ENCODE data around the gene GRIN2B. TPM values are rescaled to one million over a fixed set of nuclear protein-coding genes. Genes with fewer than 3 reads are reported as not detected.

The GRIN2B gene
- total RNA-seq, 2 donors from 2014 or later = 2.1 to 8.1 TPM

DNA sequence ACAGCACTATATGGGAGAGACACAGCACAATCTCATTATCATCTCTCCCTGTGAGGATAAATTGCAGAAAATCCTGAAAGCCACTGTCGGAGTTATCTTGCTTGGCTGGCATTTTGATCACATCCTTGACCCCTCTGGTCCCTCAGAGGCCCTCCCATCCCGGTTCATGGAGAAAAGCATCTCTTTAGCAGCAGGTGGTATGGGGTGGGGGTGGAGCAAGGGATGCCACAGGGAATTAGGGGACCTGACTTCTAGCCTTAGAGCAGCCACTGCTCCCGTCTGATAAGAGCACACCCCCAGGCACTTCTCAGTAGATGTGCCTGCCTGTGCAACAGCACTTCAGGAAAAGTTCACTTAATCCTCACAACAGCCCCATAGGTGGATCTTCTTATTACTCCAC, 38.6 kb downstream of the GRIN2B start:
- TF ChIP-seq, protein P1, sequence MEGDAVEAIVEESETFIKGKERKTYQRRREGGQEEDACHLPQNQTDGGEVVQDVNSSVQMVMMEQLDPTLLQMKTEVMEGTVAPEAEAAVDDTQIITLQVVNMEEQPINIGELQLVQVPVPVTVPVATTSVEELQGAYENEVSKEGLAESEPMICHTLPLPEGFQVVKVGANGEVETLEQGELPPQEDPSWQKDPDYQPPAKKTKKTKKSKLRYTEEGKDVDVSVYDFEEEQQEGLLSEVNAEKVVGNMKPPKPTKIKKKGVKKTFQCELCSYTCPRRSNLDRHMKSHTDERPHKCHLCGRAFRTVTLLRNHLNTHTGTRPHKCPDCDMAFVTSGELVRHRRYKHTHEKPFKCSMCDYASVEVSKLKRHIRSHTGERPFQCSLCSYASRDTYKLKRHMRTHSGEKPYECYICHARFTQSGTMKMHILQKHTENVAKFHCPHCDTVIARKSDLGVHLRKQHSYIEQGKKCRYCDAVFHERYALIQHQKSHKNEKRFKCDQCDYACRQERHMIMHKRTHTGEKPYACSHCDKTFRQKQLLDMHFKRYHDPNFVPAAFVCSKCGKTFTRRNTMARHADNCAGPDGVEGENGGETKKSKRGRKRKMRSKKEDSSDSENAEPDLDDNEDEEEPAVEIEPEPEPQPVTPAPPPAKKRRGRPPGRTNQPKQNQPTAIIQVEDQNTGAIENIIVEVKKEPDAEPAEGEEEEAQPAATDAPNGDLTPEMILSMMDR (conservative IDR thresholded peaks at IDR 0.05) = no peak
- Histone ChIP-seq H3K4me1 (ENCODE audit: control insufficient read depth, insufficient read depth, low read length) (peaks cover 21% of the 10 kb centered on the region), H3K9me3 (ENCODE audit: control insufficient read depth, low read length) (peaks cover 13% of the 10 kb centered on the region), H3K27me3 (ENCODE audit: control insufficient read depth, insufficient read depth, low read length, poor library complexity, severe bottlenecking) (no peaks in the 10 kb centered on the region), H3K36me3 (ENCODE audit: control insufficient read depth, insufficient read depth, low read length) (no peaks in the 10 kb centered on the region), H3K4me3 (ENCODE audit: low read length) (no peak overlapping the region), H3K9ac (ENCODE audit: extremely low read depth, low read length, poor library complexity, severe bottlenecking) (no peak overlapping the region), H3K27ac (ENCODE audit: low read depth, low read length) (no peak overlapping the region)
- peak; percentile 89 for DNase-seq
- Mint-ChIP-seq H3K36me3 (ENCODE audit: low read depth) (no peaks in the 10 kb centered on the region), H3K9me3 (peaks cover 11% of the 10 kb centered on the region), H3K4me3 (no peak overlapping the region), H3K4me1 (peaks cover 58% of the 10 kb centered on the region), H3K27ac (no peak overlapping the region), H3K27me3 (ENCODE audit: insufficient read depth) (peaks cover 35% of the 10 kb centered on the region)
- WGBS, 2 experiments (ENCODE audit: insufficient coverage in 1 of 2, insufficient read length in 1 of 2) = 3 to 20% methylated on average over 1 to 3 of the region's 3 CpGs

DNA sequence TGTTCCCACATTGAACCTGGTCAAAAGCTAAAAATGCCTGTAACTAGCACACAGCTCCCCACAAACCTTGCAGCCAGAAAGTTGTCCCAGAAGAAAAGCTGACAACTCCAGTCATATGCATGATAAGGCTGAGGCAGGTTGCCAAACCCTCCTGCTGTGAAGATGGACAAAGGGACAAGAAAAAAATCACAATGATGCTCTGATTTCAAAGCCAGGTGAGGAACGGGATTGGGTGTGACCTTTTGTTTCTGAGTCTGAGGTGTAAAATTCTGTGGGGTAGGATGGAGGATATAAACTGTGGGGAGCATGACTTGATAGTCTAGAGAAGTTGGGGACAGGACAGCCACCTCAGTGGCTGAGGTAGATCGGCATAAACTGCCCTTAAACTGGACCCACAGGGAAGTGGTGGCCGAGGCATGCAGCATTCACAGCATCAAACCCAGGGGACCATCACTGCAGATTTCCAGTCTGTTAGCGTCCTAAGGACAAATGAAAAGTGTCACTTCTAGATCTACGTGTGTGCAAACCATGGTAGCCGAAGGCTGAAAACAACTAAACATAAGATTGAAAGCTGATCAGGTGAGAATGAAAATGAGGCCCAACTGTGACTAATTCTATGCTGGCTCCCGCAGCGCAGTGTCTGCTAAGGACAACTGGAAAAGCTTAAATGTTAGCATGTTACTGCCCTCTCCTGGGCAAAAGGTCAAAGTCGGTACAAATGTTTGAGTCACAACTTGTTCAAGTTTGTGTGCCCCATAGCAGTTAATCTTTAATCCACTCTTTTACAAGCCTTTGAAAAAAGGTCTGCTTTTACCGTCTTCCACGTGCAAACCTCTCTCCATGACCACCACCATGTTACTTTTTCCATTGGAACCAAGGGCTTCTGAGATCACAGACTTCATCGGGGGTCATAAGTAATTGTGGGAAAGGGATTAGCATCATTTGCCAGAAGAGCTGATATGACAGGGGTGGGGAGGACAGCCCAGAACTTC, 39.8 kb downstream of the GRIN2B start:
- H3K36me3 Mint-ChIP-seq (ENCODE audit: low read depth) = peaks cover 1% of the 10 kb centered on the region
- peaks cover 50% of the 10 kb centered on the region for H3K4me1 Mint-ChIP-seq
- peak; percentile 95 for DNase-seq
- TF ChIP-seq, protein P1 (conservative IDR thresholded peaks at IDR 0.05) = peak; percentile 98
- Histone ChIP-seq H3K9ac (ENCODE audit: extremely low read depth, low read length, poor library complexity, severe bottlenecking) (no peak overlapping the region), H3K36me3 (ENCODE audit: control insufficient read depth, insufficient read depth, low read length) (no peaks in the 10 kb centered on the region), H3K4me1 (ENCODE audit: control insufficient read depth, insufficient read depth, low read length) (peaks cover 21% of the 10 kb centered on the region), H3K9me3 (ENCODE audit: control insufficient read depth, low read length) (peaks cover 17% of the 10 kb centered on the region), H3K27me3 (ENCODE audit: control insufficient read depth, insufficient read depth, low read length, poor library complexity, severe bottlenecking) (no peaks in the 10 kb centered on the region), H3K27ac (ENCODE audit: low read depth, low read length) (no peak overlapping the region), H3K4me3 (ENCODE audit: low read length) (peak overlapping the region; percentile 2)
- WGBS, 2 experiments (ENCODE audit: insufficient coverage in 1 of 2, insufficient read length in 1 of 2) = 7 to 11% methylated on average over 7 to 12 of the region's 12 CpGs
- H3K9me3 Mint-ChIP-seq = peaks cover 23% of the 10 kb centered on the region
- H3K27me3 Mint-ChIP-seq (ENCODE audit: insufficient read depth) = peaks cover 24% of the 10 kb centered on the region
- H3K4me3 Mint-ChIP-seq = no peak overlapping the region
- H3K27ac Mint-ChIP-seq = peak overlapping the region; percentile 45

DNA sequence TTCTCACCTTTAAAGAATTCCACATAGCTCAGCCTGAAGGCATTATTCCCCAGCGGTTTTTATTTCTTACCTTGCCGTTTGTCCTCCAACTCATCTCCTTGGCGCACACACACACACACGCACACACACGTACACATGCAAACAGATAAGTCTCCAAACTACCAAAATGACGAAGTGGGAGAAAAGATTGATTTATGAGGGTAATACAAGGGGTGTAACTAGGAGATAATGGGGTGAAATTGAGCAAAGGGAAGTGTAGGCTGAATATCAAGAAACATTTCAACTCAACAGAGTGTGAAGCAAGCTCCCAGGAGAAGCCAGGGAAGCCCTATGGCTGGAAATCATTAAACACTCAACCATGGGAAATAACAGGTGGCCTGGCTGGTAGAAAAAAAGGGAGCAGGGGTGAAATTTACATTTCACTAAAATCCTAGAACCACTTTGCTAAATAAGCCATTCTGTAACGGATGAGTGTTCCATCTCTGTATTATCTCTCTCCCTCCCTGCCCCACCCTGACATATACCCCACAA, 41.0 kb downstream of the GRIN2B start:
- no peak overlapping the region for H3K27ac Mint-ChIP-seq

More for the DNA sequence above, 41.0 kb downstream of the GRIN2B start:
- peaks cover 17% of the 10 kb centered on the region for H3K9me3 ChIP-seq (ENCODE audit: control insufficient read depth, low read length)
- 88 to 92% methylated on average over 1 to 7 of the region's 7 CpGs for WGBS, 2 experiments (ENCODE audit: insufficient coverage in 1 of 2, insufficient read length in 1 of 2)
- Mint-ChIP-seq H3K36me3 (ENCODE audit: low read depth) (peaks cover 1% of the 10 kb centered on the region), H3K9me3 (peaks cover 31% of the 10 kb centered on the region), H3K4me1 (peaks cover 45% of the 10 kb centered on the region), H3K4me3 (no peak overlapping the region), H3K27me3 (ENCODE audit: insufficient read depth) (peaks cover 24% of the 10 kb centered on the region)
- H3K36me3 ChIP-seq (ENCODE audit: control insufficient read depth, insufficient read depth, low read length) = no peaks in the 10 kb centered on the region
- no peak overlapping the region for H3K9ac ChIP-seq (ENCODE audit: extremely low read depth, low read length, poor library complexity, severe bottlenecking)
- H3K4me1 ChIP-seq (ENCODE audit: control insufficient read depth, insufficient read depth, low read length) = peaks cover 15% of the 10 kb centered on the region
- no peak overlapping the region for H3K27ac ChIP-seq (ENCODE audit: low read depth, low read length)
- no peak overlapping the region for H3K4me3 ChIP-seq (ENCODE audit: low read length)
- no peak for DNase-seq
- TF ChIP-seq, protein P1 (conservative IDR thresholded peaks at IDR 0.05) = no peak
- H3K27me3 ChIP-seq (ENCODE audit: control insufficient read depth, insufficient read depth, low read length, poor library complexity, severe bottlenecking) = no peaks in the 10 kb centered on the region
